ENCODE data around the gene ADCY7.

The ADCY7 gene

GRCh38 chr16:50248845-50249244 lies 17.5 kb upstream of the ADCY7 start:
- no peak for DNase-seq (ENCODE audit: low read depth in 2 of 2)

DNA sequence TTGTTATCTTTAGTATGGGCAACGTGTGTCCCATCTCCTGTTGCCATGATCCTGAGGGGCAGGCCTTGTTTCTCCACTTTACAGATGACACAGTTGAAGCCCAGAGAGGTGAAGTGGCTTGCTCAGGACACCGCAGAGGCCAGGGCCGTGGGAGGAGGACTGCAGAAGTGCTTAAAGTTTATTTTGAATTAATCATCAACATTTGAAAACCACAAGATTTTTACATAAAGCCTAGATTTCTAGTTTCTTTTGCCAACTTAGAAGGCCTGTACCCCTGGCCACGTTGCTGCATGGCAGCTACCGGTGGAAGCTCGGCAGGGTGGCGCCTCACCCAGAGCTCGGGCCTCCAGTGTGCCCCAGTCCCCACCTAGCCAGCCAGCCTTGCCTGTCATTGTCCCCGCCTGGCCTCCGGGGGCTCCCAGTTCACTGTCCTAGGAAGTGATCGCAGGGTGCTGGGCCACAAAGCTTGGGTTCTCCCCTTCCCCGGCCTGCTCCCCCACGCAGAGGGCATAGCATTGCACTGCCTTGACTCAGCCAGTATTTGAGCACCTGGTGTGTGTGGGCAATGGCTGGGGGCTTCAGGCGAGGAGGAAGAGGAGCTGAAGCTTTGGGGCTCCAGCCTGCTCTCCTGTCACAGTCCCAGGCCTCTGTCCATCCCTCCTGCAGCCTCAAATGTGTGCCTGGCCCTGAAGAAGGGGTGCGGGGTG lies 14.8 kb upstream of the ADCY7 start:
- no peak for DNase-seq (ENCODE audit: low read depth in 2 of 2)

- no peak for DNase-seq (ENCODE audit: low read depth in 2 of 2)
These were observed 14.2 kb upstream of the ADCY7 start for GRCh38 chr16:50252082-50252611.

DNA sequence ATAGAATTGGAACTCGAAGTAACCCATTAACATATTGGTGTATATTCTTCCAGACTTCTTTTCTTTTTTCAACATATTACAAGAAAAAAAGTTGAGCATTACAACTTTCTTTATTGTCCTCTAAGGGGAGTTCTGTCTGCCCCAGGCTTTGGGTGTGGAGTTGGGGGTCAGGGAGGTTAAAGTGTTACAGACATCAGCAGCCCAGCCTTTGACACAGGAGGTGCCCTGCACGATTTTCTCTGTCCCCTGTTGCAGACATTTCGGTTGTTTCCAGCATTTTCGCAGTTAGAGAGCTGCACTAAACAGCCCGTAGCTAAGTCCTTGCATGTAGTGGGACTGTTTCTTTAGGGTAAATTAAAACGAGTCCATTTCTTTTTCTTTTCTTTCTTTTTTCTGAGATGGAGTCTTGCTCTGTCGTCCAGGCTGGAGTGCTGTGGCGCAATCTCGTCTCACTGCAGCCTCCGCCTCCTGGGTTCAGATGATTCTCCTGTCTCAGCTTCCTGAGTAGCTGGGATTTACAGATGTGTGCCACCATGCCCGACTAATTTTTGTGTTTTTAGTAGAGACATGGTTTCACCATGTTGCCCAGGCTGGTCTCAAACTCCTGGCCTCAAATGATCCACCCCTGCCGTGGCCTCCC lies 13.4 kb upstream of the ADCY7 start:
- DNase-seq (ENCODE audit: low read depth in 2 of 2) = no peak

DNA sequence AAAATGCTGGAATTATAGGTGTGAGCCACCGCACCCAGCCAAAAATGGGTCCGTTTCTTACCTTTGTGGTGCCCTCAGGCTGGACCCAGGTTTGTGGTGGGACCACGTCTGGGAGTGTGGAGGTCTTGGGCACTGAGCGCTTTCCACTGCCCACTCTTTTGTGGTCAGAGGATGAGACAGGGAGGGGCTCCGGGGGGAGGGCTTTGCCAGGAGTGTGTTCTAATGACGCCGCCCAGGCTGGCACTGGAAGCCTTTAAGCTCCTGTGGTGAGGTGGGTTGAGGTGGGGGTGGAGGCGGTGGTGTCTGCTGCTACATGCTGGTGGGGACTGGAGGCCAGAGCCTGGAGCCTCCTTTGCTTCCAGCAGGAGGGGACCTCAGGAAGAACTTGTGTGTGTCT lies 12.8 kb upstream of the ADCY7 start:
- no peak for DNase-seq (ENCODE audit: low read depth in 2 of 2)

DNA sequence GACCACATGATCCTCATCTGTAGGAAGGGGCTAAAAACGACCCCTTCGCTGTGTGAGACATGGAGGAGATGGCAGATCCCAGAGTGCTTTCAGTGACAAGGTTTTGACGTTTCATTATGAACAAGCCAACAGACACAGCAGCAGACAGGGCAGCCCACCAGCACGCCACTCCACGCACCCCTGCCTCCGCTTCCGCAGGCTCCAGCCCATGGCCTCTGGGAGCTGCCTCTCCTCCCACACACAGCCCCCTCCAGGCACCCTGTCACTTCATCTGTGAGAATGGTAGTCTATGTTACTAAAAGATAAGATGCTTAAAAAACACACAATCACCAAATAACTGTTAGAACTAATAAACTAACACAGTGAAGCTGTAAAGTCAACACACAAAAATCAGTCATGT lies 12.3 kb upstream of the ADCY7 start:
- no peak for DNase-seq (ENCODE audit: low read depth in 2 of 2)

DNA sequence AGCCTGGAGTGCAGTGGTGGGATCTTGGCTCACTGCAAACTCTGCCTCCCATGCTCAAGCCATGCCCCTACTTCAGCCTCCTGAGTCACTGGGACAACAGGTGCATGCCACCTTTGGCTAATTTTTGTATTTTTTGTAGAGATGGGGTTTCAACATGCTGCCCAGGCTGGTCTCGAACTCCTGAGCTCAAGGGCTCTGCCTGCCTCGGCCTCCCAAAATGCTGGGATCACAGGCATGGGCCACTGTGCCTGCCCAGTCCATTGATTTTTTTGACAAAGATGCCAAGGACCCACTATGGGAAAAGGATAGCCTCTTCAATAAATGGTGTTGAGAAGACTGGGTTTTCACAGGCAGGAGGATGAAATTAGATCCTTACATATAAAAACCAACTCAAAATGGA lies 10.8 kb upstream of the ADCY7 start:
- DNase-seq (ENCODE audit: low read depth in 2 of 2) = no peak

- no peak for DNase-seq (ENCODE audit: low read depth in 2 of 2)
These were observed 9.7 kb upstream of the ADCY7 start for GRCh38 chr16:50256604-50257003.

DNA sequence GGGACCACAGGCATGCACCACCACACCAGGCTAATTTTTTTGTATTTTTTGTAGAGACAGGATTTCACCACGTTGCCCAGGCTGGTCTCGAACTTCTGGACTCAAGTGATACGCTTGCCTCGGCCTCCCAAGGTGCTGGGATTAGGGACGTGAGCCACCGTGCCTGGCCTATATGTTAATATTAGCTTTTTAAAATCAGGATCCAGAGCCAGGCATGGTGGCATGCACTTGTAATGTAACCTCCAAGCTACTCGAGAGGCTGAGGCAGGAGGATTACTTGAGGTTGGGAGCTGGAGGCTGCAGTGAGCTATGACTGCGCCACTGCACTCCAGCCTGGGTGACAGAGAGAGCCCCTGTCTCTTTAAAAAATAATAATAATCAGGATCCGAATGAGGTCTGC lies 8.5 kb upstream of the ADCY7 start:
- no peak for DNase-seq (ENCODE audit: low read depth in 2 of 2)

- DNase-seq (ENCODE audit: low read depth in 2 of 2) = no peak
These were observed 6.8 kb upstream of the ADCY7 start for GRCh38 chr16:50259334-50260205.

- DNase-seq (ENCODE audit: low read depth in 2 of 2) = no peak
These were observed 5.9 kb upstream of the ADCY7 start for GRCh38 chr16:50260206-50261159.

GRCh38 chr16:50261160-50261706 lies 5.1 kb upstream of the ADCY7 start:
- DNase-seq (ENCODE audit: low read depth in 2 of 2) = no peak

- no peak for DNase-seq (ENCODE audit: low read depth in 2 of 2)
These were observed 4.6 kb upstream of the ADCY7 start for GRCh38 chr16:50261707-50262235.

DNA sequence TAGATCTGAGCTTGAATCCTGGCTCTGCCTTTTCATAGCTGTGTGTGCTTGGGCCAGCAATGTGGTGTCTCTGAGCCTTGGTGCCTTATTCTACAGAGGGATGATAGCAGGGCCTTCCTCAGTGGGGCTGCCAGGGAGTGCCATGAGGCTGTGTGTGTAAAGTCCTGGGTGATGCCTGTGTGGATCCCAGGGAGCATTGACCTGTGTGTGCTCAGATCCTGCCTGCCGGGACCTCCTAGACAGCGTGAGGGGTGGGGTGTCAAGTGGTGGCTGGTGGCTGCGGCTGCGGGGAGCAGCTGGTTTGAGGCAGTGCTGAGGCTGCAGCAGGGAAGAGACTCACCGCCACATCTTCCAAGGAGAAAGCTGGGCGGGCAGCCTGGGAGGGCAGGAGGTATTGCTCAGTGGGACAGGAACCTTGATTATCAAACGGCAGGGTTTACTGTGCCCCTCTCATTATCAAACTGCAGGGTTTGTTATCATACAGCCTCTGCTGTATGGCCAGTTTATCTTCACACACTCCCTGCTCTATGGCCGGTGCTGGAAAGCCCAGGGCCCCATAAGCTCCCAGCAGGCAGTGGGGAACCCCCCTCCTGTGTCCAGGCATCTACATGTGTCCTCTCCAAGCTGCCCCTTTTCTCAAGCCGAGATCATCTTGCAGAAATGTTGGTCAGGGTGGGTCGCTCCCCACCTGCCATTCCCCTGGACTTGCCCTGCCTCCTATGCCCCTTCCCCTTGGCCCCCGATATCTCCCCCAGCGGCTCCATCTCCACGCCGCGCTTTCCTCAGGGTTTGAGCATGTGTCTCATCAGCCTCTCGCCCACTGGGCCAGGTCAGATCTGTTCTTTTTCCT lies 3.1 kb upstream of the ADCY7 start:
- DNase-seq (ENCODE audit: low read depth in 2 of 2) = no peak

- DNase-seq (ENCODE audit: low read depth in 2 of 2) = no peak
These were observed 2.1 kb upstream of the ADCY7 start for GRCh38 chr16:50263940-50264929.

DNA sequence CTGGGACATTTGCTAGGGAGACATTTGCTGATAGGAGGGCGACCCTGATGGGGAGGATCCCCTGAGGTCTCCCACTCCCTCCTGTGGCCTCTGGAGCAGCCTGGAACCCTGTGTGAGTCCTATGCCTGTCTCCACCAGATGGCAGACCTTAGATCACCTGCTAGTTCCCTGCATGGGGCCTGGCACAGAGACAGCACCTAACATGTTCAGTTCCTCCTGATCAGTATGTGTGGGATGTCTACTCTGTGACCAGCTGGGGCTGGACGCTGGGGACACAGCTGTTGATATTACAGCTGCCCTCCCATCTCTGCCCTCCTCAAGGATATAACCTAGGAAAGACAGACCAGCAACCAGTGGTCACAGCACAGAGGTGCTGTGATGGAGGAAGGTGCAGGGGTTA lies 1.1 kb upstream of the ADCY7 start:
- DNase-seq (ENCODE audit: low read depth in 2 of 2) = no peak

GRCh38 chr16:50265716-50266336 lies 525 bp upstream of the ADCY7 start:
- no peak for DNase-seq (ENCODE audit: low read depth in 2 of 2)

GRCh38 chr16:50267151-50267631 lies 840 bp downstream of the ADCY7 start:
- no peak for DNase-seq (ENCODE audit: low read depth in 2 of 2)

All from stimulated activated CD8-positive, alpha-beta memory T cell treated with anti-CD3 and anti-CD28 coated beads, Interleukin-7, amount 100 ng/mL, for 1 hour (primary cell).